C4-2B (cell line): Measurements from ENCODE around the gene ATP2B2.

Source experiments
- ZFX ChIP-seq: fragments of 450-650 bp; IDR thresholded peaks from 2 replicates; pipeline ENCODE4 v1.6.1; 2017
- TF ChIP-seq, protein P1 (sequence below): fragments of 450-650 bp; conservative IDR thresholded peaks from 2 replicates; pipeline ENCODE4 v1.5.1; 2017; ENCODE audit warnings: mild to moderate bottlenecking

DNA sequence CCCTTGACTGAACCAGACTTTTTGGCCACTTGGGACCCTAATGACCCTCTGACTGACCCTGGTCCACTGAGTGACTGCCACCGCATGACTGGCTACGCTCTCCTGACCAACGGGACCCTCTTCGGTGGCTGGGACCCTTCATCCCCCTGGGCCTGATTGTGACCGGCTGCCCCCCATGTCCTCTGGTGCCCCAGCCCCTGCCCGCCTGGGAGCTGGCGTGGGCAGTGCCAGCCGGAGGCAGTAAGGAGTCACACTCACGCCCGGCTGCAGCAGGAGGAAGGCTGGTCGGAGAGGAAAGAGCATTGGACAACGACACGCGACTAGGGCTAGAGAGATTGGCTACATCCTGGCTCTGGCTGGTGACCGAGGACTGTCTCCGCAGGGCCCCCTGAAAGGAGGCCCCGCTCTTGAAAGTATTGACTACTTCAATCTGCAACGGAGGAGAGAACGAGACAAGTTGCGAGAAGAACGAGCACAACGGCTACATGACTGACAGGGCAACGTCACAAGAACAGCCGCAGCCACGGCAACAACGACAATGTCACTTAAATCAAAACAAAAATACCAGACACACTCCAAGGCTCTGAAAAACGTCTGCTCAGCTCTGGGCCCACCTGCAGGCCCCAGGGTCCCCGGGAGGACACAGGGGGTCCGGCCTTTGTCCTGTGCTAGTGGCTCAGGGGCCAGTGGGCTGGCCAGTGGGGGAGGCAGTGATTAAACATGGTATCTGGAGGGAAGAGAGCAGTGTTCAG is 169.3 kb downstream of the ATP2B2 start:
- TF ChIP-seq, protein P1, sequence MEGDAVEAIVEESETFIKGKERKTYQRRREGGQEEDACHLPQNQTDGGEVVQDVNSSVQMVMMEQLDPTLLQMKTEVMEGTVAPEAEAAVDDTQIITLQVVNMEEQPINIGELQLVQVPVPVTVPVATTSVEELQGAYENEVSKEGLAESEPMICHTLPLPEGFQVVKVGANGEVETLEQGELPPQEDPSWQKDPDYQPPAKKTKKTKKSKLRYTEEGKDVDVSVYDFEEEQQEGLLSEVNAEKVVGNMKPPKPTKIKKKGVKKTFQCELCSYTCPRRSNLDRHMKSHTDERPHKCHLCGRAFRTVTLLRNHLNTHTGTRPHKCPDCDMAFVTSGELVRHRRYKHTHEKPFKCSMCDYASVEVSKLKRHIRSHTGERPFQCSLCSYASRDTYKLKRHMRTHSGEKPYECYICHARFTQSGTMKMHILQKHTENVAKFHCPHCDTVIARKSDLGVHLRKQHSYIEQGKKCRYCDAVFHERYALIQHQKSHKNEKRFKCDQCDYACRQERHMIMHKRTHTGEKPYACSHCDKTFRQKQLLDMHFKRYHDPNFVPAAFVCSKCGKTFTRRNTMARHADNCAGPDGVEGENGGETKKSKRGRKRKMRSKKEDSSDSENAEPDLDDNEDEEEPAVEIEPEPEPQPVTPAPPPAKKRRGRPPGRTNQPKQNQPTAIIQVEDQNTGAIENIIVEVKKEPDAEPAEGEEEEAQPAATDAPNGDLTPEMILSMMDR: no peak
- no peak for TF ChIP-seq ZFX
